ENCODE measurements around the gene CDK6. TPM values are rescaled to one million over a fixed set of nuclear protein-coding genes. Genes with fewer than 3 reads are reported as not detected.
A peak's percentile ranks its signal among the peaks of the same experiment; 100 is the strongest.

The CDK6 gene
- total and polyA plus RNA-seq, 9 of the 15 experiments (the other 6 are each of a cell fraction or from before 2014, with no cell fraction given), result 7.6 to 109 (median 44.4) TPM

DNA sequence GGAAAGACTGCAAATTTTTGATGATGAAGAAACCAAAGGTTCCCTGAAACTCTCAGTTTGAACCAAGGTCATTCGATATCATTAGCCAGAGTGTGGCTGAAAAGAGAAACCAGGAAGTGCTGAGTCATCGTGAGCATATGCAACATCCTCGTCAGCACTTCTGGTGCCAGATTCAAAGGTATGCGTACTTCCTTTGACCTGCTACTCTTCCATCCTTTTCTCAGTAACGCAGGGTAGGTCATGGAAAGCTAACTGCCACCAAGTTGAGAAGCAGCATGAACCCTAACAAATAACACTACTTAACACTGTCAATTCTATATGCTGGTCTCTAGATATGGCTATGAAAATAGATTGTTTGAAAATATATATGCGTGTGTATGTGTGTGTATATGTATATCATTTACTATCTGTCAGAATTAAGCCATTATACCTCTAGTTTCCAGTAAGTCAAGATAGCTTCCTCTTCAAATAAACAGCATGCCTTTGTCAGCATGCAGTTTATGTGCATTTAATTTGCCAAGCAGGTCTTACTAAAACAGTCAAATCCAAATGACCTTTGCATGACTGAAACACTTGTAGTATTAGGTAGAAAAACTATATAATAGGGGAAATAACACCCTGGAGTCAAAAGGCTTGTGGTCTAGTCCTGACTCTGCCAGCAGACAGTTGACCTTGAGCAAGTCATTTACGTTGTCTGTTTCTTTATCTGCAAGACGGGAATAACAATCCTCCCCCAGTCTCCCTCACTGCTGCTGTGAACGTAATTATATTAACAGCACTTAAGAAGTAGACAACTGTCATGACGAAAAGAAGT, 26.4 kb downstream of the CDK6 start (continued):
- TF ChIP-seq NCOA1 (IDR thresholded peaks at IDR 0.05; ENCODE audit: low read depth) (peak; percentile 72; the same call in 1 of the 2 replicates), SMARCE1 (IDR thresholded peaks at IDR 0.05) (peak; percentile 88), NFXL1 (CRISPR knock-in tag; IDR thresholded peaks at IDR 0.05) (0 out of 2 replicates have a peak, but pooled peaks have one; percentile 35), NR1H2 (CRISPR knock-in tag; IDR thresholded peaks at IDR 0.05) (no peak), FOSL1 (tag; conservative IDR thresholded peaks at IDR 0.05) (peak; percentile 90), ZNF239 (CRISPR knock-in tag; IDR thresholded peaks at IDR 0.05) (0 out of 2 replicates have a peak, but pooled peaks have one; percentile 20), MAFF (IDR thresholded peaks at IDR 0.05; ENCODE audit: low read length) (peak; percentile 100), NR4A1 (CRISPR knock-in tag; IDR thresholded peaks at IDR 0.05) (no peak), NR4A1 (tag; IDR thresholded peaks at IDR 0.05) (peak; percentile 90), CBX2 (IDR thresholded peaks at IDR 0.05; ENCODE audit: insufficient read depth, low read length, poor library complexity, severe bottlenecking) (no peak)
- TF ChIP-seq, protein P1, sequence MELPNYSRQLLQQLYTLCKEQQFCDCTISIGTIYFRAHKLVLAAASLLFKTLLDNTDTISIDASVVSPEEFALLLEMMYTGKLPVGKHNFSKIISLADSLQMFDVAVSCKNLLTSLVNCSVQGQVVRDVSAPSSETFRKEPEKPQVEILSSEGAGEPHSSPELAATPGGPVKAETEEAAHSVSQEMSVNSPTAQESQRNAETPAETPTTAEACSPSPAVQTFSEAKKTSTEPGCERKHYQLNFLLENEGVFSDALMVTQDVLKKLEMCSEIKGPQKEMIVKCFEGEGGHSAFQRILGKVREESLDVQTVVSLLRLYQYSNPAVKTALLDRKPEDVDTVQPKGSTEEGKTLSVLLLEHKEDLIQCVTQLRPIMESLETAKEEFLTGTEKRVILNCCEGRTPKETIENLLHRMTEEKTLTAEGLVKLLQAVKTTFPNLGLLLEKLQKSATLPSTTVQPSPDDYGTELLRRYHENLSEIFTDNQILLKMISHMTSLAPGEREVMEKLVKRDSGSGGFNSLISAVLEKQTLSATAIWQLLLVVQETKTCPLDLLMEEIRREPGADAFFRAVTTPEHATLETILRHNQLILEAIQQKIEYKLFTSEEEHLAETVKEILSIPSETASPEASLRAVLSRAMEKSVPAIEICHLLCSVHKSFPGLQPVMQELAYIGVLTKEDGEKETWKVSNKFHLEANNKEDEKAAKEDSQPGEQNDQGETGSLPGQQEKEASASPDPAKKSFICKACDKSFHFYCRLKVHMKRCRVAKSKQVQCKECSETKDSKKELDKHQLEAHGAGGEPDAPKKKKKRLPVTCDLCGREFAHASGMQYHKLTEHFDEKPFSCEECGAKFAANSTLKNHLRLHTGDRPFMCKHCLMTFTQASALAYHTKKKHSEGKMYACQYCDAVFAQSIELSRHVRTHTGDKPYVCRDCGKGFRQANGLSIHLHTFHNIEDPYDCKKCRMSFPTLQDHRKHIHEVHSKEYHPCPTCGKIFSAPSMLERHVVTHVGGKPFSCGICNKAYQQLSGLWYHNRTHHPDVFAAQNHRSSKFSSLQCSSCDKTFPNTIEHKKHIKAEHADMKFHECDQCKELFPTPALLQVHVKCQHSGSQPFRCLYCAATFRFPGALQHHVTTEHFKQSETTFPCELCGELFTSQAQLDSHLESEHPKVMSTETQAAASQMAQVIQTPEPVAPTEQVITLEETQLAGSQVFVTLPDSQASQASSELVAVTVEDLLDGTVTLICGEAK (IDR thresholded peaks at IDR 0.05), result 0 out of 2 replicates have a peak, but pooled peaks have one; percentile 43
- TF ChIP-seq, protein P1 (CRISPR knock-in tag; IDR thresholded peaks at IDR 0.05), result no peak
- TF ChIP-seq, protein P2, sequence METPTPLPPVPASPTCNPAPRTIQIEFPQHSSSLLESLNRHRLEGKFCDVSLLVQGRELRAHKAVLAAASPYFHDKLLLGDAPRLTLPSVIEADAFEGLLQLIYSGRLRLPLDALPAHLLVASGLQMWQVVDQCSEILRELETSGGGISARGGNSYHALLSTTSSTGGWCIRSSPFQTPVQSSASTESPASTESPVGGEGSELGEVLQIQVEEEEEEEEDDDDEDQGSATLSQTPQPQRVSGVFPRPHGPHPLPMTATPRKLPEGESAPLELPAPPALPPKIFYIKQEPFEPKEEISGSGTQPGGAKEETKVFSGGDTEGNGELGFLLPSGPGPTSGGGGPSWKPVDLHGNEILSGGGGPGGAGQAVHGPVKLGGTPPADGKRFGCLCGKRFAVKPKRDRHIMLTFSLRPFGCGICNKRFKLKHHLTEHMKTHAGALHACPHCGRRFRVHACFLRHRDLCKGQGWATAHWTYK (CRISPR knock-in tag; IDR thresholded peaks at IDR 0.05), result no peak
- TF ChIP-seq, protein P3, sequence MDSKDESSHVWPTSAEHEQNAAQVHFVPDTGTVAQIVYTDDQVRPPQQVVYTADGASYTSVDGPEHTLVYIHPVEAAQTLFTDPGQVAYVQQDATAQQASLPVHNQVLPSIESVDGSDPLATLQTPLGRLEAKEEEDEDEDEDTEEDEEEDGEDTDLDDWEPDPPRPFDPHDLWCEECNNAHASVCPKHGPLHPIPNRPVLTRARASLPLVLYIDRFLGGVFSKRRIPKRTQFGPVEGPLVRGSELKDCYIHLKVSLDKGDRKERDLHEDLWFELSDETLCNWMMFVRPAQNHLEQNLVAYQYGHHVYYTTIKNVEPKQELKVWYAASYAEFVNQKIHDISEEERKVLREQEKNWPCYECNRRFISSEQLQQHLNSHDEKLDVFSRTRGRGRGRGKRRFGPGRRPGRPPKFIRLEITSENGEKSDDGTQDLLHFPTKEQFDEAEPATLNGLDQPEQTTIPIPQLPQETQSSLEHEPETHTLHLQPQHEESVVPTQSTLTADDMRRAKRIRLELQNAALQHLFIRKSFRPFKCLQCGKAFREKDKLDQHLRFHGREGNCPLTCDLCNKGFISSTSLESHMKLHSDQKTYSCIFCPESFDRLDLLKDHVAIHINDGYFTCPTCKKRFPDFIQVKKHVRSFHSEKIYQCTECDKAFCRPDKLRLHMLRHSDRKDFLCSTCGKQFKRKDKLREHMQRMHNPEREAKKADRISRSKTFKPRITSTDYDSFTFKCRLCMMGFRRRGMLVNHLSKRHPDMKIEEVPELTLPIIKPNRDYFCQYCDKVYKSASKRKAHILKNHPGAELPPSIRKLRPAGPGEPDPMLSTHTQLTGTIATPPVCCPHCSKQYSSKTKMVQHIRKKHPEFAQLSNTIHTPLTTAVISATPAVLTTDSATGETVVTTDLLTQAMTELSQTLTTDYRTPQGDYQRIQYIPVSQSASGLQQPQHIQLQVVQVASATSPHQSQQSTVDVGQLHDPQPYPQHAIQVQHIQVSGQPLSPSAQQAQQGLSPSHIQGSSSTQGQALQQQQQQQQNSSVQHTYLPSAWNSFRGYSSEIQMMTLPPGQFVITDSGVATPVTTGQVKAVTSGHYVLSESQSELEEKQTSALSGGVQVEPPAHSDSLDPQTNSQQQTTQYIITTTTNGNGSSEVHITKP (IDR thresholded peaks at IDR 0.05; ENCODE audit: partially characterized antibody), result peak; percentile 76

All from K562 (cell line).